BJ (cell line): ENCODE data around the gene CNOT4. TPM values are rescaled to one million over a fixed set of nuclear protein-coding genes. Genes with fewer than 3 reads are reported as not detected.

Source experiments
- CTCF ChIA-PET: fragments of 350-600 bp; formaldehyde crosslinking; extraction: SDS; loops from one replicate; lab custom pipeline; 2021; ENCODE audit warnings: antibody characterized with exemption, inconsistent platforms; lab: Yijun Ruan, JAX
- POLR2A ChIA-PET: fragments of 300-600 bp; sonication (Branson Sonifier 250); formaldehyde crosslinking; extraction: SDS; loops from one replicate; lab custom pipeline; 2021; ENCODE audit warnings: antibody characterized with exemption; lab: Charles Lee
- DNase-seq: peaks from one replicate; pipeline ENCODE4 v3.0.0-alpha.2; 2011; ENCODE audit warnings: low read depth
- H3K27me3 ChIP-seq: 2 replicates; pipeline ENCODE4 v1.6.0; 2011; ENCODE audit warnings: low read length; ENCODE audit not compliant: control insufficient read depth, insufficient read depth
- H3K36me3 ChIP-seq: 2 replicates; pipeline ENCODE4 v1.5.1; 2011; ENCODE audit warnings: low read length; ENCODE audit not compliant: control insufficient read depth, insufficient read depth
- H3K4me3 ChIP-seq: 2 replicates; pipeline ENCODE4 v1.5.1; 2011; ENCODE audit warnings: low read depth, mild to moderate bottlenecking, control low read depth, low read length
- CTCF ChIP-seq: IDR thresholded peaks from 2 replicates; pipeline ENCODE4 v1.5.1; 2011; ENCODE audit warnings: low read depth, mild to moderate bottlenecking, control low read depth, inconsistent platforms, low read length, moderate library complexity; ENCODE audit not compliant: insufficient read depth
- polyA plus RNA-seq: library from polyadenylated mRNA; depleted of rRNA; stranded (reverse); fragments of >200 nt; gene quantifications from 2 replicates; pipeline ENCODE4 v1.2.3, GENCODE V29; 2011

CNOT4 gene
- polyA plus RNA-seq, 1 experiment = 11.0 TPM

- ChIA-PET POLR2A (no interaction called here), CTCF (interaction anchor here (1.0 kb wide), 1 partner anchor 12 kb away, joined by 3 read pairs; no protein-coding TSS in a partner anchor)
- DNase-seq = no peak
These were observed 126.3 kb downstream of the CNOT4 start for GRCh38 chr7:135383525-135384175.

DNA sequence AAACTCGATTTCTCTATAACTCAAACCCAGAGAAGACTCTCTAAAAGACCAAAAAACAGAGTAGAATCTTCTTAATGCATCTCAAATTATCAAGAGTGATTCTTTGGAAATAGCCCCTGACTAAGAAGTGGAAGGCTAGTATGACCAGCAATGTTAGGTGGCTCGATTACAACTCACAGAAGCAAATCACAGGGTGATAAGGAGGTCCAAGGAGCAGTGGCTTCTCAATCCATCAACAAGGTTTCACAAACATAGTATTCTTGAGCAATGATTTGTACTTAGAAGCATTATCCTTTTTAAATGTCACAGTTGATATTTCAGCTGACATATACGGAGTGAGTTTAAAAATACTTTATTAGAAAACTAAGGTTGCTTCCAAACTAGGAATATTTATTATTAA lies 127.7 kb downstream of the CNOT4 start:
- ChIA-PET POLR2A (no interaction called here), CTCF (interaction anchor here (1.0 kb wide), 1 partner anchor 23 kb away, joined by 3 read pairs; no protein-coding TSS in a partner anchor)
- no peak for DNase-seq
- Histone ChIP-seq H3K36me3 (no peaks in the 10 kb centered on the region; the same call in 1 of the 2 replicates), H3K27me3 (no peaks in the 10 kb centered on the region), H3K4me3 (no peak overlapping the region)
- no peak for TF ChIP-seq CTCF

More at GRCh38 chr7:135383525-135384175, 126.3 kb downstream of the CNOT4 start:
- Histone ChIP-seq H3K4me3 (no peak overlapping the region), H3K36me3 (no peaks in the 10 kb centered on the region; the same call in 1 of the 2 replicates), H3K27me3 (no peaks in the 10 kb centered on the region)
- TF ChIP-seq CTCF = no peak

DNA sequence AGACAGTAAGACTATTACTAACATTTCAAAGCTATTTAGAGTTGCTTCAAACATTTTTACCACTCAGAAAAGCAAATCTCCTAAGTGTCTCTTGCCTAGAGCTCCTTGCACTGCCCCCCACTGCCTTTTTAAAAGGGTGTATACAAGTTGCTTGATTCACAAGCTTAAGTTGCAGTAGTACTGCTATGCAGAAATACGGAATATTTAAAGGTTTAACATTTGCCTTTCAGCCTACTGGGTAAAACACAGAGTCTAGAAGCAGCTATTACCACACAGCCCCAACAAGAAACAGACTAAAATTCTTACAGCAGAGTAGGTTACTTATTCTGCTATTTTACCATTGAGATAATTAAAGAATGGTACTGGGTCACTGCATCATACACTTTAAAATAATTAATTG lies 128.5 kb downstream of the CNOT4 start:
- ChIA-PET CTCF (interaction anchor here (1.0 kb wide), 1 partner anchor 24 kb away, joined by 3 read pairs; no protein-coding TSS in a partner anchor), POLR2A (interaction anchor here (0.6 kb wide), 1 partner anchor 157 kb away, joined by 3 read pairs; no protein-coding TSS in a partner anchor)
- no peak for TF ChIP-seq CTCF
- DNase-seq = no peak
- Histone ChIP-seq H3K4me3 (no peak overlapping the region), H3K36me3 (no peaks in the 10 kb centered on the region; the same call in 1 of the 2 replicates), H3K27me3 (no peaks in the 10 kb centered on the region)

DNA sequence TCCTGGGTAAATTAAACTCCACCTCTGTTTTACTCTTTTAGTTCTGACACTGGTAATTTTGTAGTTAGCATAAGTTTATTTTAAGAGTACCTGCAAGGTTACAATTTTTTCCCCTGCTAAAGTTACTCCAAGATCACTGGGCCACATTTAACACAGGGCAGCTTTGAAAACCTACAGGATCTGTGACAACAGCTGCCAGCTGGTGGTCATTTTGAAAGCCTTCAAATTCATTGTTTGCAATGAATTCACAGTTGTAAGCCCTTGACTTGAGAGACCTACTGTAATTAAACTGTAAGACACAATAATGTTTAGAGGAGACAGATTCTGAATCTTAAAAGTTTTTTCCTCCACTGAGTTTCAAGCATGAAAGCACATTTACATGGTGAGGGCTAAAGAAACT lies 129.6 kb downstream of the CNOT4 start:
- CTCF ChIA-PET = no interaction called here
- TF ChIP-seq CTCF = no peak
- Histone ChIP-seq H3K36me3 (no peaks in the 10 kb centered on the region; the same call in 1 of the 2 replicates), H3K27me3 (no peaks in the 10 kb centered on the region), H3K4me3 (no peak overlapping the region)
- DNase-seq = no peak
- POLR2A ChIA-PET = no interaction called here

- Histone ChIP-seq H3K4me3 (no peak overlapping the region), H3K36me3 (no peaks in the 10 kb centered on the region), H3K27me3 (no peaks in the 10 kb centered on the region)
- CTCF ChIA-PET = interaction anchor here (0.6 kb wide), 1 partner anchor 114 kb away, joined by 3 read pairs; no protein-coding TSS in a partner anchor
- POLR2A ChIA-PET = no interaction called here
- no peak for TF ChIP-seq CTCF
- DNase-seq = no peak
These were observed 132.7 kb downstream of the CNOT4 start for GRCh38 chr7:135377171-135377570.
